HepG2 (cell line): ENCODE data around the gene GRIK4. TPM values are rescaled to one million over a fixed set of nuclear protein-coding genes. Genes with fewer than 3 reads are reported as not detected.

Experiments
- ARID3A ChIP-seq: IDR thresholded peaks from 2 replicates; pipeline ENCODE4 v1.6.1; 2012; ENCODE audit warnings: low read depth, low read length, improper control_type of control experiment
- ETS1 ChIP-seq: sonication (generic); formaldehyde crosslinking; IDR thresholded peaks from 2 replicates; pipeline ENCODE4 v1.4.0; 2020; ENCODE audit warnings: missing genetic modification reagents
- FOXA3 ChIP-seq: IDR thresholded peaks from 2 replicates; pipeline ENCODE4 v1.6.1; 2016; ENCODE audit warnings: missing genetic modification reagents, missing compliant biosample characterization
- FOXP4 ChIP-seq: sonication (generic); formaldehyde crosslinking; IDR thresholded peaks from 2 replicates; pipeline ENCODE4 v1.4.0; 2020; ENCODE audit warnings: missing genetic modification reagents
- GATAD2A ChIP-seq: IDR thresholded peaks from 2 replicates; pipeline ENCODE4 v1.6.1; 2016
- IRF2 ChIP-seq: IDR thresholded peaks from 2 replicates; pipeline ENCODE4 v1.6.1; 2018; ENCODE audit warnings: missing genetic modification reagents, missing compliant biosample characterization
- MIXL1 ChIP-seq: IDR thresholded peaks from 2 replicates; pipeline ENCODE4 v1.6.1; 2016
- NCOA1 ChIP-seq: sonication (generic); formaldehyde crosslinking; IDR thresholded peaks from 2 replicates; pipeline ENCODE4 v1.9.0; 2021; ENCODE audit warnings: missing genetic modification reagents
- NR2F1 ChIP-seq, 2 experiments: fragments of 450-650 bp in 1 of 2; formaldehyde crosslinking in 1 of 2; IDR thresholded peaks; 2 replicates each; pipeline versions ENCODE4 v1.5.0 to v1.6.1; 2016 to 2020; ENCODE audit warnings: mild to moderate bottlenecking in 1 of 2, missing compliant biosample characterization in 1 of 2, missing genetic modification reagents in 1 of 2, moderate library complexity in 1 of 2
- RXRA ChIP-seq: sonication (generic); formaldehyde crosslinking; IDR thresholded peaks from 2 replicates; pipeline ENCODE4 v1.5.1; 2020; ENCODE audit warnings: missing genetic modification reagents
- SKI ChIP-seq: fragments of 450-650 bp; IDR thresholded peaks from one replicate; pipeline ENCODE4 v1.6.1; 2018; ENCODE audit warnings: mild to moderate bottlenecking; ENCODE audit not compliant: partially characterized antibody
- SMARCE1 ChIP-seq: fragments of 450-650 bp; IDR thresholded peaks from 2 replicates; pipeline ENCODE4 v1.6.1; 2017; ENCODE audit warnings: borderline replicate concordance
- THAP11 ChIP-seq: IDR thresholded peaks from 2 replicates; pipeline ENCODE4 v1.6.1; 2016; ENCODE audit warnings: missing biosample characterization, missing genetic modification reagents
- ZBTB34 ChIP-seq: sonication (generic); formaldehyde crosslinking; IDR thresholded peaks from 2 replicates; pipeline ENCODE4 v1.8.0; 2022; ENCODE audit warnings: mild to moderate bottlenecking, missing genetic modification reagents
- ZBTB7B ChIP-seq: sonication (generic); formaldehyde crosslinking; IDR thresholded peaks from 2 replicates; pipeline ENCODE4 v1.4.0; 2020; ENCODE audit warnings: missing genetic modification reagents
- ZNF580 ChIP-seq: IDR thresholded peaks from 2 replicates; pipeline ENCODE4 v1.6.1; 2016; ENCODE audit warnings: low read depth, borderline replicate concordance
- ZNF710 ChIP-seq: sonication (generic); formaldehyde crosslinking; IDR thresholded peaks from 2 replicates; pipeline ENCODE4 v1.5.0; 2020; ENCODE audit warnings: mild to moderate bottlenecking, missing genetic modification reagents, borderline replicate concordance
- ZSCAN29 ChIP-seq: sonication (generic); formaldehyde crosslinking; conservative IDR thresholded peaks from 2 replicates; pipeline ENCODE4 v1.4.0; 2020; ENCODE audit warnings: mild to moderate bottlenecking, missing genetic modification reagents
- polyA plus RNA-seq, 8 experiments: library from polyadenylated mRNA; depleted of rRNA in 3 of 8; stranded (reverse) in 7 of 8; unstranded in 1 of 8; fragments of >200 nt; fragmentation: Illumina TruSeq in 4 of 8; extraction: Trizol in 4 of 8; gene quantifications; 2 replicates each; pipeline versions ENCODE4 v1.2.1 to v1.2.3, GENCODE V29; 2011 to 2016; ENCODE audit warnings: low read depth in 4 of 8, missing spikeins in 1 of 8, mixed read lengths in 1 of 8; ENCODE audit not compliant: insufficient read depth in 1 of 8
- total RNA-seq, 5 experiments: library from RNA; depleted of rRNA; stranded (reverse); fragments of >200 nt; fragmentation: Illumina TruSeq; extraction: Trizol; gene quantifications; 2 replicates each; pipeline ENCODE4 v1.2.3, GENCODE V29; 2016; ENCODE audit warnings: low read depth in 1 of 5

GRIK4 gene
- total and polyA plus RNA-seq, 2 of the 13 experiments (the other 11 are each of a cell fraction or from before 2014, with no cell fraction given), result 0.04 to 0.07 TPM

- no peak for TF ChIP-seq ETS1 (CRISPR knock-in tag)
- peak; percentile 73 for TF ChIP-seq GATAD2A (CRISPR knock-in tag)
- TF ChIP-seq ZNF710 (CRISPR knock-in tag), result no peak
- 0 out of 2 replicates have a peak, but pooled peaks have one; percentile 17 for TF ChIP-seq ARID3A
- peak; percentile 36 for TF ChIP-seq SKI
- 0 out of 2 replicates have a peak, but pooled peaks have one; percentile 54 for TF ChIP-seq NCOA1
- TF ChIP-seq THAP11, result 0 out of 2 replicates have a peak, but pooled peaks have one; percentile 21
- peak; percentile 60; the same call in 1 of the 2 replicates for TF ChIP-seq ZSCAN29 (CRISPR knock-in tag)
- peak; percentile 72; the same call in 1 of the 2 replicates for TF ChIP-seq RXRA (CRISPR knock-in tag)
- peak; percentile 60 for TF ChIP-seq FOXA3 (CRISPR knock-in tag)
- TF ChIP-seq ZBTB7B (CRISPR knock-in tag), result peak; percentile 76
- peak; percentile 44; the same call in 1 of the 2 replicates for TF ChIP-seq IRF2 (CRISPR knock-in tag)
- TF ChIP-seq NR2F1 (CRISPR knock-in tag; IDR thresholded peaks at IDR 0.05), result peak; percentile 84 to 86; a peak in 3 of 4 replicates
- TF ChIP-seq FOXP4 (CRISPR knock-in tag), result peak; percentile 53; the same call in 1 of the 2 replicates
- TF ChIP-seq SMARCE1, result no peak
- TF ChIP-seq MIXL1 (CRISPR knock-in tag), result peak; percentile 37; the same call in 1 of the 2 replicates
- no peak for TF ChIP-seq ZNF580 (CRISPR knock-in tag)
- TF ChIP-seq ZBTB34 (CRISPR knock-in tag), result peak; percentile 59; the same call in 1 of the 2 replicates
These were observed 306.5 kb downstream of the GRIK4 start (continued) for GRCh38 chr11:120818097-120818496.
